Measurements from ENCODE around the gene EQTN.

The EQTN gene

GRCh38 chr9:27280860-27281259, 16.1 kb downstream of the EQTN start:
- no peaks in the 10 kb centered on the region for H3F3A ChIP-seq (ENCODE audit: insufficient read depth, low read length)
- peak overlapping the region; percentile 29; the same call in 1 of the 2 replicates for H3K4me3 ChIP-seq (ENCODE audit: low read length)
- H3K9me2 ChIP-seq (replicated peaks; ENCODE audit: insufficient read depth, low read length): no peaks in the 10 kb centered on the region
- no peak overlapping the region for H3K27ac ChIP-seq (ENCODE audit: low read length)
- no peaks in the 10 kb centered on the region for H4K20me1 ChIP-seq (ENCODE audit: insufficient read depth, low read length)
- no peaks in the 10 kb centered on the region for H3K9me3 ChIP-seq (replicated peaks; ENCODE audit: insufficient read depth, low read length)
- no peaks in the 10 kb centered on the region for H3K4me1 ChIP-seq (ENCODE audit: low read length)
- H3K9ac ChIP-seq (ENCODE audit: low read length): no peak overlapping the region
- no peak for DNase-seq
- no peak overlapping the region for H2AFZ ChIP-seq (ENCODE audit: low read length)
- H3K27me3 ChIP-seq (replicated peaks; ENCODE audit: insufficient read depth, low read length): no peaks in the 10 kb centered on the region
- peak overlapping the region; percentile 37 for H3K4me2 ChIP-seq (ENCODE audit: low read depth, low read length)
- no peaks in the 10 kb centered on the region for H3K79me2 ChIP-seq (ENCODE audit: low read length)
- H3K36me3 ChIP-seq (replicated peaks; ENCODE audit: insufficient read depth, low read length): no peaks in the 10 kb centered on the region
- no peak for TF ChIP-seq EZH2phosphoT487 (IDR thresholded peaks at IDR 0.05; ENCODE audit: low read length)
- no peak for TF ChIP-seq EZH2 (optimal IDR thresholded peaks at IDR 0.05; ENCODE audit: low read depth, low read length)
- TF ChIP-seq, protein P1, sequence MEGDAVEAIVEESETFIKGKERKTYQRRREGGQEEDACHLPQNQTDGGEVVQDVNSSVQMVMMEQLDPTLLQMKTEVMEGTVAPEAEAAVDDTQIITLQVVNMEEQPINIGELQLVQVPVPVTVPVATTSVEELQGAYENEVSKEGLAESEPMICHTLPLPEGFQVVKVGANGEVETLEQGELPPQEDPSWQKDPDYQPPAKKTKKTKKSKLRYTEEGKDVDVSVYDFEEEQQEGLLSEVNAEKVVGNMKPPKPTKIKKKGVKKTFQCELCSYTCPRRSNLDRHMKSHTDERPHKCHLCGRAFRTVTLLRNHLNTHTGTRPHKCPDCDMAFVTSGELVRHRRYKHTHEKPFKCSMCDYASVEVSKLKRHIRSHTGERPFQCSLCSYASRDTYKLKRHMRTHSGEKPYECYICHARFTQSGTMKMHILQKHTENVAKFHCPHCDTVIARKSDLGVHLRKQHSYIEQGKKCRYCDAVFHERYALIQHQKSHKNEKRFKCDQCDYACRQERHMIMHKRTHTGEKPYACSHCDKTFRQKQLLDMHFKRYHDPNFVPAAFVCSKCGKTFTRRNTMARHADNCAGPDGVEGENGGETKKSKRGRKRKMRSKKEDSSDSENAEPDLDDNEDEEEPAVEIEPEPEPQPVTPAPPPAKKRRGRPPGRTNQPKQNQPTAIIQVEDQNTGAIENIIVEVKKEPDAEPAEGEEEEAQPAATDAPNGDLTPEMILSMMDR (IDR thresholded peaks at IDR 0.05; ENCODE audit: low read length): no peak

DNA sequence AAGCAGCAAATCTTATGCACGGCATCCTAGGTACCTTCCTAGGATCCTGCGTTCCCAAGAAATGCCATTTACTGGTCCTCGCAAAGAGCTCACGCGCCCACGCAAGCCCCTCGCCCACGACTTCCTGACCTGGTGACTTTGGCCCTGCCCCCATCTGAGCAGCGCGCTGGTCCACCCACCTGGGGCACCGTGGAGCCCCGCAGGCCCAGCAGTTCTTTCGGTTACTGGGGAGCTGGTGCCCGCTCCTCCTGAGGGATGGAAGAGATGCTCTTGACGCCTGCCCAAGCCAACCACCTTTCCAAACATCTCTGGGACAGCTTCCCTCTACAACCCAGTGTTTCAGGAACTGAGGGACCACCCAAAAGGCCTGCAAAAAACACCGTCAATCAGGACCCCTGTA, 16.7 kb downstream of the EQTN start:
- no peaks in the 10 kb centered on the region for H3K9me2 ChIP-seq (replicated peaks; ENCODE audit: insufficient read depth, low read length)
- DNase-seq: no peak
- no peak overlapping the region for H2AFZ ChIP-seq (ENCODE audit: low read length)
- H3K36me3 ChIP-seq (replicated peaks; ENCODE audit: insufficient read depth, low read length): no peaks in the 10 kb centered on the region
- H3K27me3 ChIP-seq (replicated peaks; ENCODE audit: insufficient read depth, low read length): no peaks in the 10 kb centered on the region
- no peak overlapping the region for H3K27ac ChIP-seq (ENCODE audit: low read length)
- H3K9ac ChIP-seq (ENCODE audit: low read length): no peak overlapping the region
- H4K20me1 ChIP-seq (ENCODE audit: insufficient read depth, low read length): no peaks in the 10 kb centered on the region
- H3F3A ChIP-seq (ENCODE audit: insufficient read depth, low read length): no peaks in the 10 kb centered on the region
- no peaks in the 10 kb centered on the region for H3K4me1 ChIP-seq (ENCODE audit: low read length)
- no peaks in the 10 kb centered on the region for H3K9me3 ChIP-seq (replicated peaks; ENCODE audit: insufficient read depth, low read length)
- H3K4me2 ChIP-seq (ENCODE audit: low read depth, low read length): no peak overlapping the region
- no peaks in the 10 kb centered on the region for H3K79me2 ChIP-seq (ENCODE audit: low read length)
- no peak overlapping the region for H3K4me3 ChIP-seq (ENCODE audit: low read length)
- TF ChIP-seq EZH2 (optimal IDR thresholded peaks at IDR 0.05; ENCODE audit: low read depth, low read length): no peak
- TF ChIP-seq, protein P1 (IDR thresholded peaks at IDR 0.05; ENCODE audit: low read length): no peak
- no peak for TF ChIP-seq EZH2phosphoT487 (IDR thresholded peaks at IDR 0.05; ENCODE audit: low read length)

DNA sequence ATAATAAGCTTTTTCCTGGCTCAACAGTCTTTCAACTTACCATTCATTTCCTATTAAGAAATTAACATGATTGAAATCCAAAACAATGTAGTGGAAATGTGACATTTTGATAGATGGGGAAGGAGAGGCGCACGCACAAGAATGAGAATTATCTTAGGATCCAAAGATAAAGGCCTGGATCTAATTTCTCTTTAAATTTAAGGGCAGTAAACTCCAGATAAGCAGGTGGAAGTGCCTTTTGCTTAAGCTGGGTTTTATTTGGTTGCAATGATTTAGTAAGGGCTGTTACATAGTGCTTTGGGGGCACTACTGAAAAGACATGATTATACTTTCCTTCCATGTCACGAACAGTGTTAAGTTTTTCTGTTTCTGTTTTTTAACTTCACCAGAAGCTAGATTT, 17.3 kb downstream of the EQTN start:
- Histone ChIP-seq H3K36me3 (replicated peaks; ENCODE audit: insufficient read depth, low read length) (no peaks in the 10 kb centered on the region), H3F3A (ENCODE audit: insufficient read depth, low read length) (no peaks in the 10 kb centered on the region), H2AFZ (ENCODE audit: low read length) (no peak overlapping the region), H3K9me3 (replicated peaks; ENCODE audit: insufficient read depth, low read length) (no peaks in the 10 kb centered on the region), H3K4me1 (ENCODE audit: low read length) (no peaks in the 10 kb centered on the region), H3K9me2 (replicated peaks; ENCODE audit: insufficient read depth, low read length) (no peaks in the 10 kb centered on the region), H3K79me2 (ENCODE audit: low read length) (no peaks in the 10 kb centered on the region), H3K4me3 (ENCODE audit: low read length) (no peak overlapping the region), H3K27ac (ENCODE audit: low read length) (no peak overlapping the region), H4K20me1 (ENCODE audit: insufficient read depth, low read length) (no peaks in the 10 kb centered on the region), H3K4me2 (ENCODE audit: low read depth, low read length) (no peak overlapping the region), H3K27me3 (replicated peaks; ENCODE audit: insufficient read depth, low read length) (no peaks in the 10 kb centered on the region), H3K9ac (ENCODE audit: low read length) (no peak overlapping the region)
- TF ChIP-seq, protein P1 (IDR thresholded peaks at IDR 0.05; ENCODE audit: low read length): no peak
- no peak for TF ChIP-seq EZH2phosphoT487 (IDR thresholded peaks at IDR 0.05; ENCODE audit: low read length)
- TF ChIP-seq EZH2 (optimal IDR thresholded peaks at IDR 0.05; ENCODE audit: low read depth, low read length): no peak
- no peak for DNase-seq

All from MM.1S (cell line).